HepG2 (cell line): ENCODE data around the gene ACTR3. TPM values are rescaled to one million over a fixed set of nuclear protein-coding genes. Genes with fewer than 3 reads are reported as not detected.

Source experiments
- BATF2 ChIP-seq: sonication (generic); formaldehyde crosslinking; IDR thresholded peaks from 2 replicates; pipeline ENCODE4 v1.8.0; 2022; ENCODE audit warnings: mild to moderate bottlenecking, missing genetic modification reagents, moderate library complexity
- CBX1 ChIP-seq: IDR thresholded peaks from one replicate; pipeline ENCODE4 v1.6.1; 2016; ENCODE audit warnings: antibody characterized with exemption, low read depth
- CEBPG ChIP-seq: IDR thresholded peaks from 2 replicates; pipeline ENCODE4 v1.6.1; 2016
- FOXO4 ChIP-seq: sonication (generic); formaldehyde crosslinking; conservative IDR thresholded peaks from 2 replicates; pipeline ENCODE4 v1.8.1; 2023; ENCODE audit warnings: missing genetic modification reagents
- GFI1 ChIP-seq: sonication (generic); formaldehyde crosslinking; IDR thresholded peaks from 2 replicates; pipeline ENCODE4 v1.5.0; 2020; ENCODE audit warnings: missing genetic modification reagents, mild to moderate bottlenecking, borderline replicate concordance
- HES4 ChIP-seq: sonication (generic); formaldehyde crosslinking; IDR thresholded peaks from 2 replicates; pipeline ENCODE4 v1.9.0; 2021; ENCODE audit warnings: mild to moderate bottlenecking, missing genetic modification reagents, borderline replicate concordance
- HMG20B ChIP-seq: conservative IDR thresholded peaks from 2 replicates; pipeline ENCODE4 v1.6.1; 2016; ENCODE audit warnings: missing genetic modification reagents, missing compliant biosample characterization
- IRF1 ChIP-seq: sonication (generic); formaldehyde crosslinking; IDR thresholded peaks from 2 replicates; pipeline ENCODE4 v1.4.0; 2020; ENCODE audit warnings: low read depth, mild to moderate bottlenecking, missing genetic modification reagents
- JUNB ChIP-seq: sonication (generic); formaldehyde crosslinking; IDR thresholded peaks from 2 replicates; pipeline ENCODE4 v1.8.0; 2022; ENCODE audit warnings: missing genetic modification reagents, mild to moderate bottlenecking, borderline replicate concordance
- NBN ChIP-seq: fragments of 450-650 bp; conservative IDR thresholded peaks from 2 replicates; pipeline ENCODE4 v1.6.1; 2017
- POGZ ChIP-seq: sonication (generic); formaldehyde crosslinking; IDR thresholded peaks from 2 replicates; pipeline ENCODE4 v1.4.0; 2020; ENCODE audit warnings: mild to moderate bottlenecking, missing genetic modification reagents
- RARG ChIP-seq: sonication (generic); formaldehyde crosslinking; IDR thresholded peaks from 2 replicates; pipeline ENCODE4 v1.4.0; 2020; ENCODE audit warnings: low read depth, mild to moderate bottlenecking, missing genetic modification reagents
- RBM39 ChIP-seq: fragments of 200-400 bp; formaldehyde crosslinking; IDR thresholded peaks from one replicate; pipeline ENCODE4 v1.6.1; 2018; ENCODE audit warnings: antibody characterized with exemption, mild to moderate bottlenecking, low read depth, low read length; ENCODE audit not compliant: poor library complexity, severe bottlenecking
- RFXAP ChIP-seq: sonication (generic); formaldehyde crosslinking; IDR thresholded peaks from 2 replicates; pipeline ENCODE4 v1.4.0; 2020; ENCODE audit warnings: missing genetic modification reagents, borderline replicate concordance
- SMARCE1 ChIP-seq: fragments of 450-650 bp; IDR thresholded peaks from 2 replicates; pipeline ENCODE4 v1.6.1; 2017; ENCODE audit warnings: borderline replicate concordance
- ZFX ChIP-seq: sonication (generic); formaldehyde crosslinking; IDR thresholded peaks from 2 replicates; pipeline ENCODE4 v1.4.0; 2020; ENCODE audit warnings: mild to moderate bottlenecking, low read depth, missing genetic modification reagents, moderate library complexity
- ZNF17 ChIP-seq: sonication (generic); formaldehyde crosslinking; IDR thresholded peaks from 2 replicates; pipeline ENCODE4 v1.5.0; 2020; ENCODE audit warnings: mild to moderate bottlenecking, missing genetic modification reagents
- ZNF230 ChIP-seq: sonication (generic); formaldehyde crosslinking; IDR thresholded peaks from 2 replicates; pipeline ENCODE4 v1.4.0; 2020; ENCODE audit warnings: mild to moderate bottlenecking, missing genetic modification reagents
- ZNF572 ChIP-seq: sonication (generic); formaldehyde crosslinking; IDR thresholded peaks from 2 replicates; pipeline ENCODE4 v1.5.1; 2020; ENCODE audit warnings: mild to moderate bottlenecking, missing genetic modification reagents
- ZNF629 ChIP-seq: sonication (generic); formaldehyde crosslinking; conservative IDR thresholded peaks from 2 replicates; pipeline ENCODE4 v1.5.0; 2020; ENCODE audit warnings: missing genetic modification reagents
- ZSCAN12 ChIP-seq: sonication (generic); formaldehyde crosslinking; IDR thresholded peaks from 2 replicates; pipeline ENCODE4 v1.9.0; 2021; ENCODE audit warnings: mild to moderate bottlenecking, missing genetic modification reagents
- polyA plus RNA-seq, 8 experiments: library from polyadenylated mRNA; depleted of rRNA in 3 of 8; stranded (reverse) in 7 of 8; unstranded in 1 of 8; fragments of >200 nt; fragmentation: Illumina TruSeq in 4 of 8; extraction: Trizol in 4 of 8; gene quantifications; 2 replicates each; pipeline versions ENCODE4 v1.2.1 to v1.2.3, GENCODE V29; 2011 to 2016; ENCODE audit warnings: low read depth in 4 of 8, missing spikeins in 1 of 8, mixed read lengths in 1 of 8; ENCODE audit not compliant: insufficient read depth in 1 of 8
- total RNA-seq, 5 experiments: library from RNA; depleted of rRNA; stranded (reverse); fragments of >200 nt; fragmentation: Illumina TruSeq; extraction: Trizol; gene quantifications; 2 replicates each; pipeline ENCODE4 v1.2.3, GENCODE V29; 2016; ENCODE audit warnings: low read depth in 1 of 5
- TF ChIP-seq, protein P1 (sequence below): IDR thresholded peaks from 2 replicates; pipeline ENCODE4 v1.6.1; 2018; ENCODE audit warnings: missing genetic modification reagents, mild to moderate bottlenecking, missing compliant biosample characterization
- TF ChIP-seq, protein P2 (sequence below): sonication (generic); formaldehyde crosslinking; IDR thresholded peaks from 2 replicates; pipeline ENCODE4 v1.4.0; 2020; ENCODE audit warnings: mild to moderate bottlenecking, missing genetic modification reagents
- TF ChIP-seq, protein P3 (sequence below): IDR thresholded peaks from 2 replicates; pipeline ENCODE4 v1.6.1; 2012; ENCODE audit warnings: inconsistent platforms
- TF ChIP-seq, protein P4 (sequence below): sonication (generic); formaldehyde crosslinking; IDR thresholded peaks from 2 replicates; pipeline ENCODE4 v1.4.0; 2020; ENCODE audit warnings: mild to moderate bottlenecking, missing genetic modification reagents

ACTR3 gene
- total and polyA plus RNA-seq, 2 of the 13 experiments (the other 11 are each of a cell fraction or from before 2014, with no cell fraction given) = 123 to 225 TPM

GRCh38 chr2:113977660-113978523, 88.0 kb downstream of the ACTR3 start (continued):
- TF ChIP-seq, protein P1, sequence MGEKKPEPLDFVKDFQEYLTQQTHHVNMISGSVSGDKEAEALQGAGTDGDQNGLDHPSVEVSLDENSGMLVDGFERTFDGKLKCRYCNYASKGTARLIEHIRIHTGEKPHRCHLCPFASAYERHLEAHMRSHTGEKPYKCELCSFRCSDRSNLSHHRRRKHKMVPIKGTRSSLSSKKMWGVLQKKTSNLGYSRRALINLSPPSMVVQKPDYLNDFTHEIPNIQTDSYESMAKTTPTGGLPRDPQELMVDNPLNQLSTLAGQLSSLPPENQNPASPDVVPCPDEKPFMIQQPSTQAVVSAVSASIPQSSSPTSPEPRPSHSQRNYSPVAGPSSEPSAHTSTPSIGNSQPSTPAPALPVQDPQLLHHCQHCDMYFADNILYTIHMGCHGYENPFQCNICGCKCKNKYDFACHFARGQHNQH (CRISPR knock-in tag) = peak; percentile 93
- TF ChIP-seq RBM39 (no peak), SMARCE1 (peak; percentile 62; the same call in 1 of the 2 replicates), ZNF17 (CRISPR knock-in tag) (no peak), CEBPG (peak; percentile 89), ZNF629 (peak; percentile 93), RARG (no peak), IRF1 (CRISPR knock-in tag) (no peak), FOXO4 (no peak), NBN (no peak), ZNF230 (no peak; the same call in none of the 2 replicates), CBX1 (peak; percentile 92), RFXAP (peak; percentile 72), HES4 (CRISPR knock-in tag) (no peak; the same call in 1 of the 2 replicates), GFI1 (CRISPR knock-in tag) (no peak; the same call in none of the 2 replicates), JUNB (CRISPR knock-in tag) (peak; percentile 98), POGZ (peak; percentile 80), ZFX (CRISPR knock-in tag) (peak; percentile 82), HMG20B (CRISPR knock-in tag) (peak; percentile 61), ZSCAN12 (CRISPR knock-in tag) (no peak), ZNF572 (no peak), BATF2 (CRISPR knock-in tag) (no peak; the same call in 1 of the 2 replicates)
- TF ChIP-seq, protein P2, sequence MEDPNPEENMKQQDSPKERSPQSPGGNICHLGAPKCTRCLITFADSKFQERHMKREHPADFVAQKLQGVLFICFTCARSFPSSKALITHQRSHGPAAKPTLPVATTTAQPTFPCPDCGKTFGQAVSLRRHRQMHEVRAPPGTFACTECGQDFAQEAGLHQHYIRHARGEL = no peak
- TF ChIP-seq, protein P3, sequence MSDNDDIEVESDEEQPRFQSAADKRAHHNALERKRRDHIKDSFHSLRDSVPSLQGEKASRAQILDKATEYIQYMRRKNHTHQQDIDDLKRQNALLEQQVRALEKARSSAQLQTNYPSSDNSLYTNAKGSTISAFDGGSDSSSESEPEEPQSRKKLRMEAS = peak; percentile 94
- TF ChIP-seq, protein P4, sequence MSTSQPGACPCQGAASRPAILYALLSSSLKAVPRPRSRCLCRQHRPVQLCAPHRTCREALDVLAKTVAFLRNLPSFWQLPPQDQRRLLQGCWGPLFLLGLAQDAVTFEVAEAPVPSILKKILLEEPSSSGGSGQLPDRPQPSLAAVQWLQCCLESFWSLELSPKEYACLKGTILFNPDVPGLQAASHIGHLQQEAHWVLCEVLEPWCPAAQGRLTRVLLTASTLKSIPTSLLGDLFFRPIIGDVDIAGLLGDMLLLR (CRISPR knock-in tag) = peak; percentile 45; the same call in 1 of the 2 replicates
